SIG-M5 treated with dmso at 0.1 percent for 504 hours (cell line): ENCODE results near the gene MBNL3.
"Not testable (repeated sequence)": the region's sequence is repeated elsewhere in the genome, so short reads cannot be mapped to it uniquely, and the experiment has no call there.

ENCODE experiments used
- DNase-seq: peaks from one replicate; lab custom pipeline; 2025; ENCODE audit not compliant: unreplicated experiment; lab: John Stamatoyannopoulos, UW

The MBNL3 gene

DNA sequence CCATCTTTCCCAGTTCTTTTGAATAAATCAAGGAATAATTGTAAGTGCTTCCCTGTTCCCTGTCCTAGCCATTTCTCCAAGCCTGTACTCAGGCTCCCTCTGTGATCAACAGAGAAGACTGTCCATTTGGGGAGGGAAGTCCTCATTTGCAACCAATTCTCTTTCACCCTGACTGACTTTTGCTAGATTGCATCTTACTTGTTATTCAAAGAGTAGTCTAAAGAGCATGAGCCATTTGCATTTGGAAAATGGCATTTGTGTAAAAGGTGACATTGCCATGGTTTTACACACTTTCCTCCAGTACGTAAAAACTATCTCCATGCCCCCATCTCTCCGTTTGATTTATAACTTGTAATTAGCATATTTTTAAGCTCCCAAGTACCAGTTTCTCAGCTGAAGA is 110.6 kb downstream of the MBNL3 start:
- no peak for DNase-seq

GRCh38 chrX:132375941-132376340 is 112.9 kb downstream of the MBNL3 start:
- DNase-seq = peak; percentile 18

GRCh38 chrX:132373610-132374009 is 115.2 kb downstream of the MBNL3 start:
- no peak for DNase-seq

GRCh38 chrX:132369617-132370326 is 119.1 kb downstream of the MBNL3 start:
- no peak for DNase-seq

DNA sequence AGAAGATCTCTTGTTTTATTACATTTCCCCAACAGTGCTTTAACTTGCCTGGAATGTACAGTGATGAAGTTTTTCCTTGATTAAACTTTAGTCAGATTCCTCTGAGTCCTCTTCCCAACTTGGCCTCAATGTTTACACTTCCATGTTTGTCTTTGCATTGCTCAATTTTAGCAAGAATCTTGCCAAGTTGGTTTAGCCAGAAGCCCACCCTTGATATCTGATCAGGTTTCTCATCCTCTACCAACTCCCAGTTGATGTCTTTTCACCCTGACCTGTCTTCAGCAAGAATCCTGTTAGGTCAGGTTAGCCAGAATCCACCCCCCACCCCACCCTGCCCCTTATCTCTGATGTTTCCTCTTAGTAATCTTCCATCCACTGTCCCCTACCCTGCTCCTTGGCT is 120.9 kb downstream of the MBNL3 start:
- no peak for DNase-seq

DNA sequence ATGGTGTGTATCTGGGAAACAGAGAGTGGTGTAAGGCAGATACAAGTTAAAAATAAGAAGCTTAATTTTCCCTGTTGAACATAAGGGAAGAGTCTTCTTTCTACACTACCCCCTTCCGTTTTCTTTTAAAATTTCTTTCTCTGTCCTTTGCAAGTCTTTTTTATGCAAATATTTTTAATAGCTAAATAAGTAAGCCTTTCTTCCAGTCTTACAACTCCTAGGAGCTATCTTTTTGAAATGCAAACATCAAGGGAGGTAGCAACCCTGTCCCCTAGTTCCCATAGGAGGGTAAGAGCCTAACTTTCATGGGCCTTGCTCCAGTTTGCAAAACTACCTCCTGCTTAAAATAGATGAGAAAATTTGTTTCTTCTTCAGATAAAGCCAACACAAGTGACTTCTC is 121.5 kb downstream of the MBNL3 start:
- no peak for DNase-seq

- DNase-seq = no peak
Measured at GRCh38 chrX:132365490-132365889, 123.3 kb downstream of the MBNL3 start.

DNA sequence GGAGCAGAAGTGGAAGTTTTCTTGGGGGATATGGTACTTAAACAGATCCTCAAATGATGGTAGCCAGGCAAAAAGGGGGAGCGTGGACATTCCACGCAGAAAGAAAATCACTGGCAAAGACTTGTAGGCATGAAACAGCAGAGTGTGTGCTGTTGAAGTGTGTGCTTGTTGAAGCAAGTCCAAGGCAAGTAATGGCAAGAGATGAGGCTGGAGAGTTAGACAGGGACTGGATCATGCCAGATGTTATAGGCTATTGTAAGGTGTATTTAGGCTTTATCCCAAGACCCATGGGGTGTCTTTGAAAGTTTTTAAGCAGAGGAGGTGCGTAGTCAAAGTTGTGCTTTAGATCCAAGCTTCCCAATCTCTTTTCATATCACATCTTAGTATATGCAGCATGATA is 124.5 kb downstream of the MBNL3 start:
- no peak for DNase-seq

- DNase-seq = no peak
Measured at GRCh38 chrX:132353430-132353829, 135.4 kb downstream of the MBNL3 start.

DNA sequence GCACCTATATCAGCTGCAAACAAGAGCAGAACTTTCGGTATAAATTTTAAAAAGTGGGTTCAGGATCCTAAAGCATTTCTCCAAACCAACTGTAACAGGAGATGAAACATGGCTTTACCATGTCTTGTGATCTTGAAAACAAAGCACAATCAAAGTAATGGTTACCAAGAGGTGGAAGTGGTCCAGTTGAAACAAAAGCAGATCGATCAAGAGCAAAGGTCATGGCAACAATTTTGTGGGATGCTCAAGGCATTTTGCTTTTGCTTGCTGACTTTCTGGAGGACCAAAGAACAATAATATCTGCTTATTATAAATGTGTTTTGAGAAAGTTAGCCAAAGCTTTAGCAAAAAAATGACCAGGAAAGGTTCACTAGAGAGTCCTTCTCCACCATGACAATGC is 152.7 kb downstream of the MBNL3 start:
- no peak for DNase-seq

GRCh38 chrX:132333351-132333750 is 155.5 kb downstream of the MBNL3 start:
- DNase-seq = no peak

DNA sequence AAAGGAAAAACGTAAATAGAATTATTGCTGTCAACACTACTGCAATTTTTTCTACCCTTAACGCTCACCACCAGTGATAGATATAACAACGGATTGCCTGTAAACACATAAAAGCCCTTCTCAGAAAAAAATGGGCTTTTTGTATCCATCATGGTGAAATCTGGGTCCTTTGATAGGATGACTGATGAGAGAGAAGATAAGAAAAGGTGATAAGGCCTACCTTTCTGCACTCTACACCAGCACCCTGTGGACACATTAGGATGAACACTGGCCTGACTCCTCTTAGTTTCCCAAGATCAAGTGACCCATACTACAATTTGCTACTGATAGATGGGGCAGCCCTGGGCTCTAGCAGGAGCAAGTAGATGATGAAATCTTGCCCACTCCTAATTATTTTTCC is 157.3 kb downstream of the MBNL3 start:
- DNase-seq = no peak

- DNase-seq = no peak
Measured at GRCh38 chrX:132331000-132331399, 157.8 kb downstream of the MBNL3 start.

- DNase-seq = no peak
Measured at GRCh38 chrX:132330156-132330729, 158.6 kb downstream of the MBNL3 start.

DNA sequence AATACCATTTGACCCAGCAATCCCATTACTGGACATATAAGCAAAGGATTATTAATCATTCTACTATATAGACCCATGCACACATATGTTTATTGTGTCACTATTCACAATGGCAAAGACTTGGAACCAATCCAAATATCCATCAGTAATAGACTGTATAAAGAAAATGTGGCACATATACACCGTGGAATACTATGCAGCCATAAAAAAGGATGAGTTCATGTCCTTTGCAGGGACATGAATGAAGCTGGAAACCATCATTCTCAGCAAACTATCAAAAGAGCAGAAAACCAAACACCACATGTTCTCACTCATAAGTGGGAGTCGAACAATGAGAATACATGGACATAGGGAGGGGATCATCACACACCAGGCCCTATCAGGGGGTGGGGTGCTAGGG is 161.9 kb downstream of the MBNL3 start:
- not testable (repeated sequence) for DNase-seq
